Vagina (tissue), 2 donors: ENCODE results near the gene ZCCHC4. TPM values are rescaled to one million over a fixed set of nuclear protein-coding genes. Genes with fewer than 3 reads are reported as not detected.
"Not testable (repeated sequence)": the region's sequence is repeated elsewhere in the genome, so short reads cannot be mapped to it uniquely, and the experiment has no call there.

Source experiments
- DNase-seq, 2 donors: peaks; one replicate each; pipeline ENCODE4 v3.0.0-alpha.2; 2017; ENCODE audit errors: extremely low spot score in 2 of 2
- H3K27ac ChIP-seq: fragments of 200-600 bp; sonication (generic); one replicate; pipeline ENCODE4 v1.5.1; 2019
- H3K27me3 ChIP-seq: fragments of 200-600 bp; sonication (generic); one replicate; pipeline ENCODE4 v1.5.1; 2019
- H3K36me3 ChIP-seq, 2 donors: fragments of 200-600 bp; sonication (generic); one replicate each; pipeline ENCODE4 v1.5.1; 2017 to 2019
- H3K4me1 ChIP-seq: fragments of 200-600 bp; sonication (generic); one replicate; pipeline ENCODE4 v1.5.1; 2019
- H3K4me3 ChIP-seq, 2 donors: fragments of 200-600 bp; sonication (generic); 1 replicate in 1 of 2; 2 replicates in 1 of 2; pipeline ENCODE4 v1.5.1; 2016 to 2019
- H3K9me3 ChIP-seq: fragments of 200-600 bp; sonication (generic); one replicate; pipeline ENCODE4 v1.5.1; 2019
- CTCF ChIP-seq, 3 experiments: fragments of 450-650 bp in 2 of 3; fragments of 200-600 bp in 1 of 3; sonication (generic) in 1 of 3; IDR thresholded peaks; one replicate each; pipeline ENCODE4 v1.5.1; 2017 to 2019; ENCODE audit warnings: antibody characterized with exemption in 3 of 3, mild to moderate bottlenecking in 2 of 3, moderate library complexity in 2 of 3
- POLR2A ChIP-seq, 2 donors: fragments of 450-650 bp; IDR thresholded peaks; one replicate each; pipeline ENCODE4 v1.6.1; 2017; ENCODE audit warnings: antibody characterized with exemption in 2 of 2, mild to moderate bottlenecking in 2 of 2, moderate library complexity in 2 of 2
- POLR2AphosphoS5 ChIP-seq, 2 donors: sonication (generic); formaldehyde crosslinking; IDR thresholded peaks; one replicate each; pipeline ENCODE4 v1.9.0; 2017; ENCODE audit warnings: antibody characterized with exemption in 2 of 2, mild to moderate bottlenecking in 2 of 2, low read depth in 1 of 2; ENCODE audit not compliant: insufficient read depth in 1 of 2
- intact Hi-C: fragments of 100-400 bp; cut with DNase I; formaldehyde crosslinking; loops from one replicate; pipeline ENCODE4 v1.15.1; 2023
- total RNA-seq: library from RNA; depleted of rRNA; stranded (reverse); fragments of >200 nt; gene quantifications from one replicate; pipeline ENCODE4 v1.2.3, GENCODE V29; 2016

ZCCHC4 gene
- total RNA-seq, 1 donor from 2014 or later = 14.2 TPM

GRCh38 chr4:25313201-25313895, 774 bp downstream of the ZCCHC4 start:
- TF ChIP-seq POLR2A (IDR thresholded peaks at IDR 0.05) (no peak), POLR2AphosphoS5 (IDR thresholded peaks at IDR 0.05; ENCODE audit: insufficient read depth in 1 of 2, low read depth in 1 of 2) (no peak), CTCF (IDR thresholded peaks at IDR 0.05) (no peak)

GRCh38 chr4:25320336-25320735, 7.8 kb downstream of the ZCCHC4 start:
- TF ChIP-seq POLR2A (IDR thresholded peaks at IDR 0.05) = no peak
- TF ChIP-seq POLR2AphosphoS5 (IDR thresholded peaks at IDR 0.05; ENCODE audit: insufficient read depth in 1 of 2, low read depth in 1 of 2) = no peak
- no peak for TF ChIP-seq CTCF (IDR thresholded peaks at IDR 0.05)
- H3K36me3 ChIP-seq = peaks cover 0 to 25% of the 10 kb centered on the region in 2 donors
- no peaks in the 10 kb centered on the region for H3K9me3 ChIP-seq
- H3K4me1 ChIP-seq = no peaks in the 10 kb centered on the region
- no peak overlapping the region for H3K4me3 ChIP-seq
- DNase-seq = no peak
- H3K27ac ChIP-seq = no peak overlapping the region
- intact Hi-C loops = no loop called here
- no peaks in the 10 kb centered on the region for H3K27me3 ChIP-seq

More at GRCh38 chr4:25313201-25313895, 774 bp downstream of the ZCCHC4 start:
- intact Hi-C loops = no loop called here
- peaks cover 0 to 12% of the 10 kb centered on the region in 2 donors for H3K36me3 ChIP-seq
- no peaks in the 10 kb centered on the region for H3K27me3 ChIP-seq
- DNase-seq = no peak
- H3K4me3 ChIP-seq = peak overlapping the region; percentile 52 to 64
- H3K9me3 ChIP-seq = no peaks in the 10 kb centered on the region
- H3K4me1 ChIP-seq = peaks cover 14% of the 10 kb centered on the region
- H3K27ac ChIP-seq = peak overlapping the region; percentile 72

- H3K27ac ChIP-seq = no peak overlapping the region
- DNase-seq = no peak
- TF ChIP-seq POLR2AphosphoS5 (IDR thresholded peaks at IDR 0.05; ENCODE audit: insufficient read depth in 1 of 2, low read depth in 1 of 2) (no peak), CTCF (IDR thresholded peaks at IDR 0.05) (no peak), POLR2A (IDR thresholded peaks at IDR 0.05) (no peak)
- intact Hi-C loops = no loop called here
- H3K4me1 ChIP-seq = no peaks in the 10 kb centered on the region
- no peaks in the 10 kb centered on the region for H3K9me3 ChIP-seq
- no peaks in the 10 kb centered on the region for H3K27me3 ChIP-seq
- peaks cover 0 to 22% of the 10 kb centered on the region in 2 donors for H3K36me3 ChIP-seq
- H3K4me3 ChIP-seq = no peak overlapping the region
Measured at GRCh38 chr4:25320773-25321172, 8.2 kb downstream of the ZCCHC4 start.

GRCh38 chr4:25321703-25322102, 9.1 kb downstream of the ZCCHC4 start:
- DNase-seq = no peak
- Histone ChIP-seq H3K9me3 (no peaks in the 10 kb centered on the region), H3K36me3 (peaks cover 0 to 13% of the 10 kb centered on the region in 2 donors), H3K27ac (no peak overlapping the region), H3K27me3 (no peaks in the 10 kb centered on the region), H3K4me3 (no peak overlapping the region), H3K4me1 (no peaks in the 10 kb centered on the region)
- intact Hi-C loops = no loop called here
- TF ChIP-seq POLR2A (IDR thresholded peaks at IDR 0.05) (no peak), POLR2AphosphoS5 (IDR thresholded peaks at IDR 0.05; ENCODE audit: insufficient read depth in 1 of 2, low read depth in 1 of 2) (no peak), CTCF (IDR thresholded peaks at IDR 0.05) (no peak)

- intact Hi-C loops, H3K4me3 ChIP-seq, H3K27me3 ChIP-seq, H3K4me1 ChIP-seq, H3K27ac ChIP-seq, H3K36me3 ChIP-seq, DNase-seq, H3K9me3 ChIP-seq: not testable (repeated sequence)
Measured at GRCh38 chr4:25328463-25328862, 15.9 kb downstream of the ZCCHC4 start.
